GM12878 (cell line): ENCODE results near the gene DDX10.

Source experiments
- CREB1 ChIP-seq: IDR thresholded peaks from 2 replicates; pipeline ENCODE4 v1.6.1; 2012; ENCODE audit warnings: low read depth, mild to moderate bottlenecking, inconsistent platforms
- CTCF ChIP-seq, 3 experiments: IDR thresholded peaks in 2 of 3; conservative IDR thresholded peaks in 1 of 3; 2 replicates each; pipeline ENCODE4 v1.5.1; 2011; ENCODE audit warnings: low read depth in 3 of 3, low read length in 3 of 3, mild to moderate bottlenecking in 3 of 3, control low read depth in 2 of 3, moderate library complexity in 2 of 3, inconsistent platforms in 1 of 3, mixed read lengths in 1 of 3; ENCODE audit not compliant: control insufficient read depth in 2 of 3, insufficient read depth in 1 of 3; ENCODE audit errors: extremely low read depth in 1 of 3
- EP300 ChIP-seq, 2 experiments: fragments of 150-350 bp in 1 of 2; IDR thresholded peaks; 2 replicates each; pipeline ENCODE4 v1.6.1; 2011 to 2012; ENCODE audit warnings: low read depth in 2 of 2, low read length in 2 of 2, borderline replicate concordance in 1 of 2, improper control_type of control experiment in 1 of 2, inconsistent platforms in 1 of 2; ENCODE audit not compliant: control insufficient read depth in 1 of 2
- EZH2 ChIP-seq: IDR thresholded peaks from 2 replicates; pipeline ENCODE4 v1.6.1; 2012; ENCODE audit warnings: low read depth, mild to moderate bottlenecking, control low read depth, inconsistent platforms, low read length, borderline replicate concordance; ENCODE audit not compliant: control insufficient read depth
- FOS ChIP-seq: IDR thresholded peaks from 3 replicates; pipeline ENCODE4 v1.6.1; 2011; ENCODE audit warnings: borderline replicate concordance; ENCODE audit not compliant: insufficient read length; ENCODE audit errors: extremely low read depth
- JUND ChIP-seq: IDR thresholded peaks from 2 replicates; pipeline ENCODE4 v1.6.1; 2012; ENCODE audit warnings: low read depth, mild to moderate bottlenecking, low read length, improper control_type of control experiment, moderate library complexity
- MXI1 ChIP-seq: fragments of 150-350 bp; IDR thresholded peaks from 2 replicates; pipeline ENCODE4 v1.6.1; 2011; ENCODE audit warnings: low read depth, mild to moderate bottlenecking, inconsistent platforms, low read length, improper control_type of control experiment
- NR2C2 ChIP-seq: IDR thresholded peaks from 2 replicates; pipeline ENCODE4 v1.6.1; 2011; ENCODE audit warnings: borderline replicate concordance, low read depth; ENCODE audit not compliant: control insufficient read depth, insufficient read length
- POLR2A ChIP-seq: IDR thresholded peaks from 2 replicates; pipeline ENCODE4 v1.6.1; 2011; ENCODE audit warnings: low read depth, mild to moderate bottlenecking, low read length
- POLR2AphosphoS5 ChIP-seq: IDR thresholded peaks from 2 replicates; pipeline ENCODE4 v1.6.1; 2011; ENCODE audit warnings: mild to moderate bottlenecking, low read length, inconsistent platforms
- SIN3A ChIP-seq: IDR thresholded peaks from 2 replicates; pipeline ENCODE4 v1.6.1; 2012; ENCODE audit warnings: low read depth, low read length, improper control_type of control experiment
- SP1 ChIP-seq: IDR thresholded peaks from one replicate; pipeline ENCODE4 v1.6.1; 2011; ENCODE audit warnings: low read depth, low read length
- ZSCAN29 ChIP-seq: fragments of 450-650 bp; IDR thresholded peaks from 2 replicates; pipeline ENCODE4 v1.6.1; 2017; ENCODE audit warnings: mild to moderate bottlenecking, moderate library complexity
- TF ChIP-seq, protein P1 (sequence below): IDR thresholded peaks from 2 replicates; pipeline ENCODE4 v1.6.1; 2012; ENCODE audit warnings: low read length, inconsistent platforms

DNA sequence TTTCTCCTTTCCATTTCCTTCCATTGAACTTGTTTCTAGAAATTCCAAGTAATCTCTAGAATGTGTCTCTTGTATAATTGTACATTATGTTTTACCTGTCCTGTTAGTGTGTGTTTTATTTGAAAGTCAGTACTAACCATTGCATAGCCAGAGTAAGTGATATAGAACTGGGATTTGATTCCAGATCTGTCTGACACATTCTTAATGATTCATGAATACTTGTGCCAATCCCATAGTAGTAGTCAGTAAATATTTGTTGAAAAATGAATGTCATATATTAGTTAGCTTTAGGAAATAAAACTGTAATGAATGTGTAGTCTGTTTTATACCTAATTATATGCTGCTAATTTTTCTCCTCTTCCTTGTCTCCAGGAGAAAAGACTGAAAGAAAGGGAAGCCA, 186.9 kb downstream of the DDX10 start:
- no peak for TF ChIP-seq POLR2AphosphoS5
- no peak for TF ChIP-seq CTCF (IDR thresholded peaks at IDR 0.05 in 2 of 3, conservative IDR thresholded peaks at IDR 0.05 in 1 of 3; ENCODE audit: control insufficient read depth in 2 of 3, extremely low read depth in 1 of 3, insufficient read depth in 1 of 3, low read depth in 3 of 3, low read length in 3 of 3)
- no peak for TF ChIP-seq SIN3A
- TF ChIP-seq POLR2A, result no peak
- no peak for TF ChIP-seq CREB1
- TF ChIP-seq EZH2, result no peak
- TF ChIP-seq, protein P1, sequence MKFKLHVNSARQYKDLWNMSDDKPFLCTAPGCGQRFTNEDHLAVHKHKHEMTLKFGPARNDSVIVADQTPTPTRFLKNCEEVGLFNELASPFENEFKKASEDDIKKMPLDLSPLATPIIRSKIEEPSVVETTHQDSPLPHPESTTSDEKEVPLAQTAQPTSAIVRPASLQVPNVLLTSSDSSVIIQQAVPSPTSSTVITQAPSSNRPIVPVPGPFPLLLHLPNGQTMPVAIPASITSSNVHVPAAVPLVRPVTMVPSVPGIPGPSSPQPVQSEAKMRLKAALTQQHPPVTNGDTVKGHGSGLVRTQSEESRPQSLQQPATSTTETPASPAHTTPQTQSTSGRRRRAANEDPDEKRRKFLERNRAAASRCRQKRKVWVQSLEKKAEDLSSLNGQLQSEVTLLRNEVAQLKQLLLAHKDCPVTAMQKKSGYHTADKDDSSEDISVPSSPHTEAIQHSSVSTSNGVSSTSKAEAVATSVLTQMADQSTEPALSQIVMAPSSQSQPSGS, result no peak
- TF ChIP-seq SP1, result no peak
- TF ChIP-seq FOS, result no peak
- TF ChIP-seq EP300 (IDR thresholded peaks at IDR 0.05; ENCODE audit: borderline replicate concordance in 1 of 2, control insufficient read depth in 1 of 2, low read depth in 2 of 2, low read length in 2 of 2), result no peak
- TF ChIP-seq JUND, result no peak
- TF ChIP-seq ZSCAN29, result no peak
- TF ChIP-seq MXI1, result no peak
- no peak for TF ChIP-seq NR2C2
